Lung (tissue), 12 donors: ENCODE results near the gene FARP1. TPM values are rescaled to one million over a fixed set of nuclear protein-coding genes. Genes with fewer than 3 reads are reported as not detected.

Experiments
- ATAC-seq: fragments of 200-7000 bp; cut with Tn5 transposase; one replicate; pipeline ENCODE4 v1.9.1; 2020; ENCODE audit warnings: moderate number of reproducible peaks; ENCODE audit not compliant: insufficient read depth, low FRiP score
- DNase-seq, 3 donors: peaks; one replicate each; pipeline ENCODE4 v3.0.0-alpha.2; 2013 to 2017
- H3K27ac ChIP-seq, 2 donors: one replicate each; pipeline ENCODE4 v1.5.1; 2013; ENCODE audit warnings: mild to moderate bottlenecking in 2 of 2, moderate library complexity in 2 of 2, control low read depth in 1 of 2, inconsistent platforms in 1 of 2, low read depth in 1 of 2, low read length in 1 of 2
- H3K27me3 ChIP-seq, 3 donors: one replicate each; pipeline ENCODE4 v1.5.1; 2013; ENCODE audit warnings: low read length in 2 of 3; ENCODE audit not compliant: control insufficient read depth in 3 of 3, insufficient read depth in 3 of 3
- H3K36me3 ChIP-seq, 4 donors: one replicate each; pipeline ENCODE4 v1.5.1; 2013; ENCODE audit warnings: low read length in 4 of 4, mild to moderate bottlenecking in 1 of 4, moderate library complexity in 1 of 4; ENCODE audit not compliant: control insufficient read depth in 4 of 4, insufficient read depth in 4 of 4
- H3K4me1 ChIP-seq, 5 donors: one replicate each; pipeline ENCODE4 v1.5.1; 2013; ENCODE audit warnings: low read length in 5 of 5, mild to moderate bottlenecking in 2 of 5, moderate library complexity in 1 of 5; ENCODE audit not compliant: control insufficient read depth in 5 of 5, insufficient read depth in 5 of 5
- H3K4me3 ChIP-seq: one replicate; pipeline ENCODE4 v1.5.1; 2013; ENCODE audit warnings: mild to moderate bottlenecking, control low read depth, moderate library complexity
- H3K9ac ChIP-seq, 2 donors: one replicate each; pipeline ENCODE4 v1.5.1; 2013; ENCODE audit warnings: low read length in 2 of 2, control low read depth in 1 of 2; ENCODE audit not compliant: insufficient read depth in 1 of 2
- H3K9me3 ChIP-seq, 4 donors: one replicate each; pipeline ENCODE4 v1.5.1; 2013; ENCODE audit warnings: low read length in 3 of 4, mild to moderate bottlenecking in 1 of 4, moderate library complexity in 1 of 4; ENCODE audit not compliant: control insufficient read depth in 4 of 4, insufficient read depth in 3 of 4
- WGBS, 2 donors: extraction: QIAGEN DNeasy Blood & Tissue Kit; methylation state at CpG; one replicate each; pipeline ENCODE4 v1.1.7; 2013; 5-methylcytosine and 5-hydroxymethylcytosine counted together
- polyA plus RNA-seq, 2 donors: library from polyadenylated mRNA; stranded (reverse); fragments of 200-250 nt; gene quantifications; one replicate each; pipeline ENCODE4 v1.2.1, GENCODE V29; 2013
- total RNA-seq, 2 donors: library from RNA; depleted of rRNA in 1 of 2; stranded (reverse); fragments of >200 nt in 1 of 2; gene quantifications; one replicate each; pipeline ENCODE4 v1.2.1, GENCODE V29; 2014 to 2021
- TF ChIP-seq, protein P1 (sequence below): IDR thresholded peaks from 2 replicates; pipeline ENCODE4 v1.5.1; 2012; ENCODE audit warnings: mild to moderate bottlenecking; ENCODE audit errors: control extremely low read depth, extremely low read depth
- donor health status: control.
- donor health status: control.
- donor health status: Bipolar disorder and iron deficiency.
- donor health status: healthy.
- donor health status: DM: yes; HTN: yes; CAD: no.

Gene FARP1
- total and polyA plus RNA-seq, 4 donors, result 20.8 to 102 (median 54.4) TPM

GRCh38 chr13:98214008-98214643, 71.2 kb downstream of the FARP1 start:
- H3K27me3 ChIP-seq, result no peaks in the 10 kb centered on the region
- H3K4me3 ChIP-seq, result no peak overlapping the region
- ATAC-seq, result no peak
- peak overlapping the region in 1 of 2 donors; percentile 35 for H3K27ac ChIP-seq
- H3K9ac ChIP-seq, result no peak overlapping the region
- H3K36me3 ChIP-seq, result peaks cover 0 to 4% (median 1%) of the 10 kb centered on the region in 4 donors
- 52 to 73% methylated on average over 15 to 16 of the region's 16 CpGs for WGBS, 2 donors
- H3K9me3 ChIP-seq, result no peaks in the 10 kb centered on the region
- peak in 2 of 3 donors; percentile 53 to 64 for DNase-seq
- TF ChIP-seq, protein P1, sequence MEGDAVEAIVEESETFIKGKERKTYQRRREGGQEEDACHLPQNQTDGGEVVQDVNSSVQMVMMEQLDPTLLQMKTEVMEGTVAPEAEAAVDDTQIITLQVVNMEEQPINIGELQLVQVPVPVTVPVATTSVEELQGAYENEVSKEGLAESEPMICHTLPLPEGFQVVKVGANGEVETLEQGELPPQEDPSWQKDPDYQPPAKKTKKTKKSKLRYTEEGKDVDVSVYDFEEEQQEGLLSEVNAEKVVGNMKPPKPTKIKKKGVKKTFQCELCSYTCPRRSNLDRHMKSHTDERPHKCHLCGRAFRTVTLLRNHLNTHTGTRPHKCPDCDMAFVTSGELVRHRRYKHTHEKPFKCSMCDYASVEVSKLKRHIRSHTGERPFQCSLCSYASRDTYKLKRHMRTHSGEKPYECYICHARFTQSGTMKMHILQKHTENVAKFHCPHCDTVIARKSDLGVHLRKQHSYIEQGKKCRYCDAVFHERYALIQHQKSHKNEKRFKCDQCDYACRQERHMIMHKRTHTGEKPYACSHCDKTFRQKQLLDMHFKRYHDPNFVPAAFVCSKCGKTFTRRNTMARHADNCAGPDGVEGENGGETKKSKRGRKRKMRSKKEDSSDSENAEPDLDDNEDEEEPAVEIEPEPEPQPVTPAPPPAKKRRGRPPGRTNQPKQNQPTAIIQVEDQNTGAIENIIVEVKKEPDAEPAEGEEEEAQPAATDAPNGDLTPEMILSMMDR, result no peak
- H3K4me1 ChIP-seq, result peaks cover 0 to 43% (median 19%) of the 10 kb centered on the region in 5 donors

DNA sequence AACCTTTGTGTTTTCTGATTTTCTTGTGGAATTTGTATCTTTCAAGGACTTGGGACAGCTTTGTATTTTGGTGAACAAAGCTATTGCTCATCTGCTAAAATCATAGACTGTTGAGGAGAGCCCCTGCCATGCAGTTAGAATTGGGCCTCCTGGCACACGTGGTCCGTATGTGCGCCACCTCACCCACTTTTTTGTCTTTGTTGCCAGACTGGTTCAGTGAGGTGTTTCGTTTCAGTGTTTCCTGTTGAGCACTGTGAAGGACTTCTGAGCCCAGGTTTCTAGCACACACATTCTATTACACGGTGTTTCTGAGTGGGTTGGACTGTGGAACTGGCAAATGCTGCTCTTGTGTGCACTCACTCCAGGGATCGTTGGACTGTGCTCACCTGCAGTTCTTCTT, 71.8 kb downstream of the FARP1 start:
- DNase-seq (peak; percentile 69 to 88 (median 72)), ATAC-seq (peak; percentile 54)
- WGBS, 2 donors, result 62 to 77% methylated on average over 6 of the region's 6 CpGs
- Histone ChIP-seq H3K36me3 (peaks cover 0 to 4% (median 1%) of the 10 kb centered on the region in 4 donors), H3K27me3 (no peaks in the 10 kb centered on the region), H3K4me3 (no peak overlapping the region), H3K9me3 (no peaks in the 10 kb centered on the region), H3K9ac (no peak overlapping the region), H3K27ac (peak overlapping the region in 1 of 2 donors; percentile 34), H3K4me1 (peaks cover 0 to 44% (median 19%) of the 10 kb centered on the region in 5 donors)
- TF ChIP-seq, protein P1, result no peak

GRCh38 chr13:98215508-98215907, 72.6 kb downstream of the FARP1 start:
- no peak overlapping the region for H3K27ac ChIP-seq
- DNase-seq (no peak), ATAC-seq (no peak)
- H3K4me3 ChIP-seq, result no peak overlapping the region
- H3K9me3 ChIP-seq, result no peaks in the 10 kb centered on the region
- H3K9ac ChIP-seq, result no peak overlapping the region
- H3K27me3 ChIP-seq, result no peaks in the 10 kb centered on the region
- peaks cover 0 to 4% (median 1%) of the 10 kb centered on the region in 4 donors for H3K36me3 ChIP-seq
- 86 to 88% methylated on average over 6 of the region's 6 CpGs for WGBS, 2 donors
- H3K4me1 ChIP-seq, result peaks cover 0 to 51% (median 19%) of the 10 kb centered on the region in 5 donors
- TF ChIP-seq, protein P1, result no peak
